ENCODE measurements around the gene ST3GAL3. TPM values are rescaled to one million over a fixed set of nuclear protein-coding genes. Genes with fewer than 3 reads are reported as not detected.

Gene ST3GAL3
- total and polyA plus RNA-seq, 2 experiments from 2014 or later: 4.5 to 7.0 TPM

GRCh38 chr1:43835082-43836021 lies 128.0 kb downstream of the ST3GAL3 start:
- Mint-ChIP-seq H3K27me3 (ENCODE audit: insufficient read depth, low read depth, poor library complexity) (peaks cover 10% of the 10 kb centered on the region), H3K4me3 (no peak overlapping the region; the same call in 2 of the 3 replicates), H3K9me3 (no peaks in the 10 kb centered on the region), H3K27ac (no peak overlapping the region), H3K4me1 (peaks cover 60% of the 10 kb centered on the region), H3K36me3 (ENCODE audit: low read depth) (peaks cover 8% of the 10 kb centered on the region; the same call in 2 of the 3 replicates)
- Histone ChIP-seq H3K4me1 (ENCODE audit: insufficient read depth) (peaks cover 50% of the 10 kb centered on the region), H3K79me2 (replicated peaks; ENCODE audit: insufficient read depth) (no peaks in the 10 kb centered on the region), H3K9me2 (ENCODE audit: insufficient read depth) (0 out of 2 replicates have a peak, but pooled peaks cover 3% of the 10 kb centered on the region), H3K36me3 (ENCODE audit: insufficient read depth) (no peaks in the 10 kb centered on the region), H3F3A (replicated peaks; ENCODE audit: low read depth) (no peaks in the 10 kb centered on the region), H3K4me2 (peak overlapping the region; percentile 46; the same call in 1 of the 2 replicates), H3K27me3 (ENCODE audit: insufficient read depth) (no peaks in the 10 kb centered on the region), H4K20me1 (replicated peaks; ENCODE audit: insufficient read depth) (no peaks in the 10 kb centered on the region), H3K4me3 (no peak overlapping the region), H3K27ac (ENCODE audit: low read depth) (peak overlapping the region; percentile 40), H2AFZ (no peak overlapping the region)
- TF ChIP-seq ZNF462 (CRISPR knock-in tag; IDR thresholded peaks at IDR 0.05): no peak
- ATAC-seq (peak; percentile 75), DNase-seq (ENCODE audit: low spot score) (peak; percentile 38)

- H3K27me3 Mint-ChIP-seq (ENCODE audit: insufficient read depth, low read depth, poor library complexity): peaks cover 10% of the 10 kb centered on the region
- 0 out of 2 replicates have a peak, but pooled peaks cover 3% of the 10 kb centered on the region for H3K9me2 ChIP-seq (ENCODE audit: insufficient read depth)
- H3K4me1 Mint-ChIP-seq: peaks cover 71% of the 10 kb centered on the region
- DNase-seq (ENCODE audit: low spot score): no peak
- H3K79me2 ChIP-seq (replicated peaks; ENCODE audit: insufficient read depth): no peaks in the 10 kb centered on the region
- H3K27ac ChIP-seq (ENCODE audit: low read depth): no peak overlapping the region
- H3K27ac Mint-ChIP-seq: no peak overlapping the region
- no peaks in the 10 kb centered on the region; the same call in 2 of the 3 replicates for H3K9me3 Mint-ChIP-seq
- H2AFZ ChIP-seq: no peak overlapping the region
- no peak overlapping the region for H3K4me3 Mint-ChIP-seq
- peaks cover 10% of the 10 kb centered on the region; the same call in 2 of the 3 replicates for H3K36me3 Mint-ChIP-seq (ENCODE audit: low read depth)
- H3F3A ChIP-seq (replicated peaks; ENCODE audit: low read depth): no peaks in the 10 kb centered on the region
- no peaks in the 10 kb centered on the region for H4K20me1 ChIP-seq (replicated peaks; ENCODE audit: insufficient read depth)
- H3K4me1 ChIP-seq (ENCODE audit: insufficient read depth): peaks cover 59% of the 10 kb centered on the region
- no peaks in the 10 kb centered on the region for H3K27me3 ChIP-seq (ENCODE audit: insufficient read depth)
- no peak overlapping the region for H3K4me3 ChIP-seq
- no peak overlapping the region for H3K4me2 ChIP-seq
- ATAC-seq: no peak
- H3K36me3 ChIP-seq (ENCODE audit: insufficient read depth): no peaks in the 10 kb centered on the region
- no peak for TF ChIP-seq ETS1 (IDR thresholded peaks at IDR 0.05)
- TF ChIP-seq JUNB (IDR thresholded peaks at IDR 0.05; ENCODE audit: unreplicated experiment): no peak
- TF ChIP-seq ZNF331 (CRISPR knock-in tag; IDR thresholded peaks at IDR 0.05; ENCODE audit: low read depth): no peak
- no peak for TF ChIP-seq EZH2 (IDR thresholded peaks at IDR 0.05; ENCODE audit: low read depth, unreplicated experiment)
- TF ChIP-seq ZNF114 (CRISPR knock-in tag; IDR thresholded peaks at IDR 0.05): no peak
- no peak for TF ChIP-seq NANOG (IDR thresholded peaks at IDR 0.05; ENCODE audit: borderline replicate concordance)
- no peak for TF ChIP-seq REST (IDR thresholded peaks at IDR 0.05; ENCODE audit: unreplicated experiment)
Measured at GRCh38 chr1:43836267-43836951, 129.1 kb downstream of the ST3GAL3 start.

Data from GM23338 (cell line).